ENCODE results near the gene ITGA5.

Gene ITGA5

DNA sequence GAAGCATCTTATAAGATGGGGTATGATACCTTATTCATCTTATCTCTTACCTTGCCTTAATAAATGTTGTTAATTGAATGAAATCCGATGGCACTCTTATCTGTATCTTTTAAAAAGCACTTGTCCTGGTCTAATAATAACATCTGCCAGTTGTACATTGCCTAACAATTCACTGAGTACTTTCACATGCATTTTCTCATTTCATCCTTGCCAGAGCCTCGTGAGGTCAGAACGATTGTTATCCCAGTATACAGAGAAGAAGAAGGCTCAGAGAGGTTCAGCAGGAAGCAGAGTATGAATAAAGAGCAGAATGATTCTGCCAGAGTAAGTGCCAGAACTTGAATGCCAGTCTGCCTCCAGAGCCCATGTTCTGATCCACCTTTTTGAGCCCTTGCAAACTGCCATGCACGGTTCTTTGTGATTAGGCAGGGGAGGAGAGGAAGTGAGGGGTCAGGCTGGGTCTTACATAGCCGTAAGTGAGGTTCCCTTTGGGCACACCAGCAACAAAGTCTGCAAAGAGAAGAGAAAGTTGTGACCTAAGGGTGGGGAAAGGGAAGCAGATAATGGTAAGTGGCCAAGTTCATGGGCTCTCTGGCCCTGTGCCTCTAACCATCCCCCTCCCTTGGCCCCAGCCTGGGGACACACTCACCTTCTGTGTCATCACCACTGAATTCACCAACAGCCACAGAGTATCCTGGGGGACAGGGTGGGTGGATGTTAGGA lies 11.7 kb downstream of the ITGA5 start:
- DNase-seq = no peak

DNA sequence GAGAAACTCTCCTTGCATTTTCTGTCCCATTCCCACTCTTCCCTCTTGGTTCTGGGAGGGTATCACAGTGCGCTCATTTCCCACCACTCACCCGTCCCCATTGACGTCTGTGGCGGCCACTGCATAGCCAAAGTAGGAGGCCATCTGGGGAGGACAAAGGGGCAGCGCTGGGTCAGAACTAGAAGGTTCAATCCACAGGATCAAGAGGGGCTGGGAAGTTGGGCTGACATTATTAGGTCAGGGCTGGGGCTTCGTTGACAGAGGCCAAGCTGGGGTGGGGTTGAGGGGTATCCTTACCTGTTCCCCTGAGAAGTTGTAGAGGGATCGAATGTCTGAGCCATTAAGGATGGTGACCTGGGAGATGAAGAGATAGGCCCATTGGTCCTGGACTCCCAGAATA lies 13.5 kb downstream of the ITGA5 start:
- DNase-seq = no peak

DNA sequence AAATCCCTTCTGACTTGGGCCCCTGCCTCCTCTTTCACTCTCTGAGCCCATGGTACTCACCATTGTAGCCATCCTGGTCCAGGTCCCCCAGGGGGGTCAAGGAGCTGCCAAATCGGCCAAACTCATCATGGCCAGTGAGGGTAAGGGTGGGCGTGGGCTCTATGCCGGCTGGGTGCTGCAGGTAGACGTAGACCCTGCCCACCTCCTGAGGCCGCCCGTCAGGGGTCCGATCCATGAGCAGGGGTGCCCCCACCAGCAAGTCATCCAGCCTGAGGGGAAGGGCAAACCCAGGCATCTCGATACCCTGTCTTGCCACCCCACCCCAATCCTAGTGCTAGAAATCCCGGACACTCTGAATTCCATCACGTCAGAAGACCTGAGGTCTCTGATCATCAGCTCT lies 14.0 kb downstream of the ITGA5 start:
- DNase-seq = no peak

DNA sequence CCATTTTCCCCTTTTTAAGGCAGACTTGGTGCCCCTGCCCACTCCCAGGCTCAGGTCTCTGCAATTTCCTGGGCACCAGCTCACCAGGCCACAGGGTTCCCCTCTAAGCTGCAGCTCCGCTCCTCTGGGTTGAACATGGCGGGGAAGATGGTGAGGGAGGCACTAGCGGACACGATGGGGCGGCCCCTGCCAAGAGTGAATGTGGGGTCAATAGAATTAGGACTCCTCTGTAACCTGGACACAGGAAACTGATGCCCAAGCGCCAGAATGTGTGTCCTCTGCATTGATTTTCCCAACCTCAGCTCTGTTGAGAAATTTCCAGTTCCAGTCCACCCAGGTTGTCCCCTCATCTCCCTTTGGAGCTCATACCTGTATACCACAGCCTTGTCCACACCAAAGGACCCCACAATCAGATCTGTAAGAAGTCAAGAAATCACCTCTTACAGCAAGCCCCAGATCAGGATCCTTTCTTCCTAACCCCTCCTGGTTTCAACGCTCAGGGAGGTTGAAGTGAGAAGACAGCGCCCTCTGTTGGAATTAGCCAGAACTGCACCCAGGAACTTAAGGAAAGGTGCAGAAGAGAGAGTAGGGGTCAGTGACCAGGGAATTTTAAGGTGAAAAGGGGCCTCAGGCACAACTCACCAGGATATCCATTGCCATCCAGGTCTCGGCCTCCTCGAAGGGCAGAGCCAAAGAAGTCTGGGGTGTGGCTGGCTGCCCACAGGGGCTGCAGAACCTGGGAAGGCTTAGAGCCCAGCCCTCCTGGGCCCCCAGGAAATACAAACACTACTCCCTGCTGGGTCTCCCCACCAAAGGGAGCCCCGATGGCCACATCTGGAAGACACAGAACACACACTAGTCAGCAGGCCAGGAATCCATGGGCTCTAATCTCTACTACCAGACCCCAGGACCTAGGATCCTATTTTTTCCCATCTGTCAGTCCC lies 14.7 kb downstream of the ITGA5 start:
- peak; percentile 47 for DNase-seq

DNA sequence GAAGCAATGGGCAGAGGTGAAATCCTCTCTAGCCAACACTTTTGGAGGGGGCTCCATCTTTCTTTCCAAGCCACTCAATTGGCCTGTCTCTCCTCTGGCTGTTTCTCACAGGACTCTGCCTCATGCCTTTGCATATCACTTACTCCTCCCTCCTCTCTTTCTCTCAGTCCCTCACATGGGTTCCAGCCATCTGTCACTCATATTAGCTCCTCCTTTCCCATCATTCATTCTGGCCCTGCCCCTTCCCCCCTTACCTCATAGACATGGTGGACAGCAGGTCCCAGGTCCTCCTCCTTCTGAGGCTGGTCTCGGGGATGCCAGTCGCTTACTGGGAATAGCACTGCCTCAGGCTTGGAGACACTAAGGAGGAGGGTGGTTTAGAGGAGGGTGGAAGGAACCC lies 17.9 kb downstream of the ITGA5 start:
- no peak for DNase-seq

DNA sequence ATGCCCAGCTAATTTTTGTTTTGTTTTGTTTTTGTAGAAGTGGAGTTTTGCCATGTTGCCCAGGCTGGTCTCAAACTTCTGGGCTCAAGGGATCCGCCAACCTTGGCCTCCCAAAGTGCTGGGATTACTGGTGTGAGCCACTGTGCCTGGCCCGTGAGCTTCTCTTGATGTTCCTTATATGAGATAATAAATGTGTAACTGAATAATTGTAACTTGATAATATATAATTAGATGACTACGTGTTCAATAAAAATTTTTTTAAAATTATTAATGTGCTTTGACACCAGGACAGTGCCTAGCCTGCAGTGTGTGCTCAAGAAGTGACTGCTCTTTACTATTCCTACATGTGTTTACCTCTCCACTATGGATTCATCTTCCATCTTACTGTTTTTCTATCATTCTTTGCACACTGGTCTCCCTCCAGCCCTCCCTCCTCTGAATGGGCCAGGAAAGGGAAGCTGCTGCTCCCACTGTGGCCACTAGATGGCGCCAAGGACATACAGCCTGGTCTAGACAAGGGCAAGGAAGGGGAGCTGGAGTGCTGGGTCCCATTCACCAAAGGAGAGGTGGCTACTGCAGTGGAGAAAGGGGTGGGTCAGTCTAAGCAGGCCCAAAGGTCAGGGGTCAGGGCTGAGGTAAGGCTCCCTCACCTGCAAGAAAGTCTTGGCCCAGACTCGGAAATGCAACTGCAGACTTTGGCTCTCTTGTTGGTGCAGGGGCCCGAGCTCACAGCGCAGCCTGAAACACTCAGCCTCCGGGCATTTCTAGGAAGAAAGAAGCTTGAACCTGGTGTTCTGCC lies 19.9 kb downstream of the ITGA5 start:
- peak; percentile 82 for DNase-seq

DNA sequence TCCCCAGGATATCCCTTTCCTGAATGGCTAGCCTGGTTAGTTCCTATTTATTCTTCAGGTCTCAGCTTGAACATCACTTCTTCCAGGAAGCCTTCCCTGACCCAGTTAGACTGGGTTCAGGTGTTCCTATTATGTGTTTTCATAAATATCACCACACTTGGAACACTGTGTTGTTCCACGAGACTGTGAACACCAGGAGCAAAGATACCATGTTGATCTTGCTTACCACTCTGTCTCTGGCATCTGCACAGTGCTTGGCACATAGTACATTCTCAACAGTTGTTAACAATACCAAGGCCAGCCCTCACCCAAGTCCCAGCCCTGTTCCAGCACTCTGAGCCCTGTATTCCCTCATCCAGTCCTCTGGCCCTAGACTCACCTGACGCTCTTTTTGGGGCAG lies 20.8 kb downstream of the ITGA5 start:
- no peak for DNase-seq

DNA sequence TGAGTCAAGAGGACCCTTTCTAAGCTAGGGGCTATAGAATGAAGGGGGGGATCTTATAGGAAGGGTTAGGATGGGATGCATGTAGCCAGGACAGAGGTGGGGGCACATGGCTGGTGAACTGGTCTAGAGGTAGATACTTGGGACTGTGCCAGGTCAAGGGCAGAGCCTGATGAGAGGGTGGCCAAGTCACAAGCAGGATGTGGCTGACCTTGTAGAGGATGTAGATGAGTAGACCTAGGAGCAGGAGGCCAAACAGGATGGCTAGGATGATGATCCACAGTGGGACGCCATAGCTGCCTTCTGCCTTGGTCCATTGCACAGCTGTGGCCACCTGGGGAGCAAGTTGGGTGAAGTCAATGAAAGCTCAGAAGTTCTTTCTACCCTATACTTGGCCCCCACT lies 21.9 kb downstream of the ITGA5 start:
- no peak for DNase-seq

DNA sequence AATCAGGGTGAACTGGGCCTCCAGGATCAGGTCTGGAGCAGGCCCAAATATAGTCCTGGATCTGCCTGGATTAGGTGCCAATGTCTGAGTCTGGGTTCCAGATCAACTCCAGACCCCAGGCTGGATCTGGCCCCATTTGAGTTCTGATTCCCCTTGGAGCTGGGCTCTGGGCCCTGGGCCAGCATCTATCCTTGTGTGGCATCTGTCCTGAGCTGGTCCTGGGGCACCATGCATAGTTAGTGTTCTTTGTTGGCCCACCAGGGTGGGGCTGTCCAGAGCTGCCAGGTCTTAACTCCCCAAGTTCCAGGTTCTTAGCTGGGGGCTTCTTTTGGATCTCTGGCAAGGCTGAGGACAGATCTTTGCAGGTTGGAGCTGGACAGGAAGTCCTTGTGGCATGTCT lies 23.5 kb downstream of the ITGA5 start:
- no peak for DNase-seq

DNA sequence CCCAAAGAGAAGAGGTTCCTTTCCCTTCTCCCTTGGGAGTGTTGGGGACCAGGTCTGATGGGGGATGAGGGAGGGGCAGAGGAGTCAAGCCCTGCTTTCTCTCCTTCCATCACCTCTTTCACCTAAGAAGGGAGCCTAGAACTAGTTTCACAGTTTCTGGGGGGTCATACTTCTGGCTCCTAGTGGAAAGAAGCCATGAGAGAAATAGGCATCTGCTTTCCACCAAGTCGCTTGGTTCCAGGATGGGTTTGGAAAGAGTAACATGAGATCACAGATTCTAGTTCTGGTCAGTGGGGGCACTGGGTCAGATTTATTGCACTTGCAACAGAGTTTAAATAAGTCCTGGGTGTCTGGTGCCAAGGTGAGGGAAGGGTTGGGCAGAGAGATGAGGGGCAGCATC lies 24.1 kb downstream of the ITGA5 start:
- DNase-seq = no peak

DNA sequence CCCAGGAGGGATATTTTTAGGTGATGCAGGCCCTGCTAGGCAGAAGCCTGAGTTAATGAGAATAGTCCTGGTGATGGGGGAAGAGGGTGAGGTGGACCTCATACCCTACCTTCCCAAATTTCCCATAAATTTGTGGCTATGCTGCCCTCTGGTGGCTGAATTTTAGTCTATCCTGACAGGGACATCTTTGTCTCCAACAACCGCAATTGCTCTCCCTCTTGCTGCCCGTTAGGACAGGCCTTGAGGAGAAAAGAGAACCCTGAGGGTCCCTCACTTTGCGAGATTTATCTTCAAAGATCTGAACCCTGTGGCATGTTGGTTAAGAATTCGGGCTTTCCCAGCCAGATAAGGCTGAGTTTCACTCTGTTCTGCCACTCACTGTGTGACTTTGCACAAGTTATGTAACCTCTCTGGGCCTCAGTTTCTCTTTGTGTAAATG lies 24.8 kb downstream of the ITGA5 start:
- DNase-seq = no peak

DNA sequence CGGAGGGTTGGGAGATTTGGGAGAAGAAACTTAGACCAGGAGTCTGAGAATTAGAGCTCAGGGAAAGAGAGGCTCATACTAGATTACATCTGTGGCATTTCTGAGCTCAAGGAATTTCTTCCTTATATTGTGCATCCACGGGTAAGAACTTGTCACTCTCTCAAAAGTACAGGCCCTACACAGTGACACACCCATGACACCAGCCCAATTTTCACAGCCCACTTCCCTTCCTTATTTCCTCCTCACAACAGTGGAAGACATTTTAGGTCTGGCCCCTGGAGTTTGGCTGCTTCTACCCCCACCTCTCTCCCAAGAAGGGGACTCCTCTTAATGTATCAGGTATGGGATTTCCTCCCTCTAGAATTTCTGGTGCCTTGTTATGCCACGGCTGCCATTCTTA lies 25.3 kb downstream of the ITGA5 start:
- no peak for DNase-seq

DNA sequence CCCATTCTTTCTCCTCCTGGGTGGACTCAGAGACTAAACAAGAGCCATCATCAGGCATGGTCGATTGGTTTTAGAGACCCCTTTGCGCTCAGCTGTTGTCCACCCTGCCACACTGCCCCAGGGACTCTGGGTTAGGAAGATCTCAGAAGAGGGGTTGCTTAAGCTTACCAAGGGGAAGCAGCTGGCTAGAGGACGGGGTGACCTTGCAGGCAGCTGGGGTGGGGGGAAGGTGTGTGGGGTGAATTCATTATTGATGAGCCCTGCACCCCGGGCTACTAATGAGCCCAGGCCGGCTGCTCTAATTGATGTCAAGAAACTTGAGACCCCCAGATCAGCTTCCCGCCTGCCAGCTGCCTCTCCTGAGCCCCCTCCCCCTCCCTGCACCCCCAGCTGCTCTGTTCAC lies 25.9 kb downstream of the ITGA5 start:
- DNase-seq = no peak

DNA sequence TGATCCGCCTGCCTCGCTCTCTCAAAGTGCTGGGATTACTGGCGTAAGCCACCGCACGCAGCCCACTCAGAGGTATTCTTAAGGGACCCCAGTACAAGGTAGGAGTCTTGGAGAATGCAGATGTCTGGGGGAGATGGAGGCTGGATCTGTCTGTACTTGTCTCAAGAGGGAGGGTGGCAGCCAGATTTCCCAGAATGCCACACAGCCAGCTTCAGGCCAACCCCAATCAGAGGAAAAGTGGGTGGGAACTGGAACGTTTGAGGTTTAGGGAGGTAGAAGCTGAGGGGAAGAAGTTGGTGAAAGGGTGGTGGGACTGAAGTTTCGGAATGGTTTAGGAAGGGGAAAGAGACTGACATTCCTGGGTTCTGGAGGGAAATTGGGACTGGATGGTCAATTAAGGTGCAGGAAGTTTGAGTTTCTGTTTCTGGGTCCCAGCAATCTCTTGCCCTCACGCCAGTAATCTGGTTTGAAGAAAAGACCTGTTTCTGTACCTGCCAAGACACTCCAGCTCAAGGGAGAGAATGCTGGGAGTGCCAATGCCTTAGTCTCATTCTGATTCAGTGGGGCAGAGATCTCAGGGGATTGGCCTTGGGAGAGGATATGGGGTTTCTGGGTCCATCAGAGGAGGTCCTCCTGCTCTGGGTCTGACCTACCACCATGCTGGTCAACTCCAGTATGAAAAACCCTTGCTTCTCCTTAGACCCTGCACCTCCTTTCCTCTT lies 26.4 kb downstream of the ITGA5 start:
- DNase-seq = no peak

DNA sequence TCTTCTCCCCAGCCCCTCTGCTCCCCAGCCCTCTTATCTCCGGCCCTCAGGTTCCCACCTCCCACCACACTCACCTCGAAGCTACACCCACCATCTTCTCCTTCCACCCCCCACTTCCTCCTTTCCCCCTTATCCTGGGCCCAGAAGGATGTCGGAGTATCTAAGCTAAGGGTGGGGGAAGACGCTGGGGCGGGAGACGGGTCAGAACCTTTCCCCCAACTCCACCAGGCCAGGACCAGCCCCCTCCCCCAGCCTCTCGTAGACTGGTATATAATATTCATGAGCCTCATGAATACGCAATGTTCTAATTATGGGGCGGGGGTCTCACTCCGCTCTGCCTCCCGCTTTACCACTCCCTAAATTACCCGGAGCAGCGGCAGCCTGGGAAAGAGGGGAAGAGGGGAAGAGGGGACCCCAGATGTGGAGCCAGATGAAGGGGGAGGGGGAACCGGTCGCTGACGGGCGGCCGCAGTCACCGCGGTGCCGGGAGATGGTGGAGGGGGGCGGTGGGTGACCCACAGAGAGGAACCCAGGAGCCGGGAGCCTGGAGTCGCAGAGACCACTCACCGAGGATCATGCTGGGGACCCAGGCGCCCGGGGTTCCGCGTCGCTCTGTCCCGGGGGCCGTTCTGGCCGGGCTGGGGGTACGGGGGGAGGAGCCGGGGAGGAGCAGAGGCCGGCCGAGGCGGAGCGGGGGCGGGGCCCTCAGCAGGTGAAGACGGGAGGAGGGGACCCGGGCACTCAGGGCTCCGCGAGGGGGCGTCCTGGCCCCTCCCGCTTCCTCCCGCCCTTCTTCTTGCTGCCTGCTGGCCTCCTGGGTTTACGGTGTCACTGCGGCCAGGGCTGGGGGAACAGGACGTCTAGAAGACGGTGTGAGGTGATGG lies 28.2 kb downstream of the ITGA5 start:
- DNase-seq = peak; percentile 55

DNA sequence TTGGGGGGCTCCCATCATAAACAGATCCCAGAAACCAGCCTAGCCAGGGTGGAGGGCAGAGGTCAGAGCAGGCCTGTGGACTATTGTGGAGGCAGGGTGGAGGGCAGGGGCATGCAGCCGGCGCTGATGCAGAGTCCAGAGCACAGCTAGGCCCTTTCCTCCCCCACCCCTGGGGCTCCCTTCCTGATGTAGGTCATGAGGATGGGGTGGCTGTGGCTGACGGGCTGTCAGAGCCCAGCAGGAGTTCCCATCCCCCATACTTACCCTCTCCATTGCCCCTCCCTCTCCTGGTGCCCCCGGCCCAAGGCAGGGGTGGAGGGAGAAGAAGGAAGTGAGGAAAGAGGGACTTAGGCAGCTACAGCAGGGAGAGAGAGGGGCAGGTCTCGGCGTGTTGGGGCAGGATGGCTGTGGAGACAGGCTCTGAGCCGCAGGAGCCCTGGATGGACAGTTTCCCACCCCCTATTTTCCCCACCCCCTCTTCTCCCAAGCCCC lies 28.8 kb downstream of the ITGA5 start:
- DNase-seq = no peak

DNA sequence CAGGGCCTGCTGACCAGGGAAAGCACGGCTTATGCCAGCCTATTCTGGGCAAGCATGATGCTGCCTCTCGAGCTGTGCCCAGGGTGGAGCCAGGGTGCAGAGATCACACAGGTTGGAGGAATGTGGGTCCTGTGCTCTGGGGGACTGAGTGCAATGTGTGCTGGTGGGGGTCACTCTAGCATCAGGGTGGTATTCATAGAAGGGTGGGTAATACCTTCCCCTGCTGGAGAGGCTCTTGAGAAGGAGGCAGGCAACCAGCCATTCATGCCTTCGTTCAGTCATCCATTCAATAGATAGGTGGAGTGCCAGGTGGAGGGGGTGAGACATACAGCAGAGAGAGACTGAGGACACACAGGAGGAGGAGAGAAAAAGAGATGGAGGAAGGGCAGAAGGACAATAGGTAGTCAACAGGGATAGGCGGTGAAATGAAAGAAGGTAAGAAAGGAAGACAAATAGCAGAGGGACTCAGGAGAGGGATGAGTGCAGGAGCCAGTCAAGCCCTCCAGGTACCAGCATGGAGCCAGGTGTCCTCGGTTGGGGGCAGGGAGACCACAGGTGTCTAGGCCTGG lies 29.4 kb downstream of the ITGA5 start:
- DNase-seq = no peak

DNA sequence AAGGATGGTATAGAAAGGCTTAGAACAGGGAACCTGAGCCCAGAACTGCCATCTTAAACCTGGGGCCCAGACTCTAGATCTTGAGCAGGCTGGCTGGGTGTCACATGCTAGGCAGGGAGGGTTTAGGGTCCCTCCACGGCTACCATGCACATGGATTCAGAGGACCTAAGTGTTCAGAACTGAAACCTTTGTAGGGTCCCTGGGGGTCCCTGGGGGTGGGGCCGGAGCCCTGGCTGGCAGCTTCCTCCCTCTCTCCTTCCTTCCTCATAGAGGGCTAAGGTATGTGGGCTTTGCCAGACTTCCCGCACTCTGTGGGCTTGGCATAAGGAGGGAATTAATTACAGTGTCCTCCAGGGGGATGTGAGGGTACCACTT lies 29.9 kb downstream of the ITGA5 start:
- no peak for DNase-seq

DNA sequence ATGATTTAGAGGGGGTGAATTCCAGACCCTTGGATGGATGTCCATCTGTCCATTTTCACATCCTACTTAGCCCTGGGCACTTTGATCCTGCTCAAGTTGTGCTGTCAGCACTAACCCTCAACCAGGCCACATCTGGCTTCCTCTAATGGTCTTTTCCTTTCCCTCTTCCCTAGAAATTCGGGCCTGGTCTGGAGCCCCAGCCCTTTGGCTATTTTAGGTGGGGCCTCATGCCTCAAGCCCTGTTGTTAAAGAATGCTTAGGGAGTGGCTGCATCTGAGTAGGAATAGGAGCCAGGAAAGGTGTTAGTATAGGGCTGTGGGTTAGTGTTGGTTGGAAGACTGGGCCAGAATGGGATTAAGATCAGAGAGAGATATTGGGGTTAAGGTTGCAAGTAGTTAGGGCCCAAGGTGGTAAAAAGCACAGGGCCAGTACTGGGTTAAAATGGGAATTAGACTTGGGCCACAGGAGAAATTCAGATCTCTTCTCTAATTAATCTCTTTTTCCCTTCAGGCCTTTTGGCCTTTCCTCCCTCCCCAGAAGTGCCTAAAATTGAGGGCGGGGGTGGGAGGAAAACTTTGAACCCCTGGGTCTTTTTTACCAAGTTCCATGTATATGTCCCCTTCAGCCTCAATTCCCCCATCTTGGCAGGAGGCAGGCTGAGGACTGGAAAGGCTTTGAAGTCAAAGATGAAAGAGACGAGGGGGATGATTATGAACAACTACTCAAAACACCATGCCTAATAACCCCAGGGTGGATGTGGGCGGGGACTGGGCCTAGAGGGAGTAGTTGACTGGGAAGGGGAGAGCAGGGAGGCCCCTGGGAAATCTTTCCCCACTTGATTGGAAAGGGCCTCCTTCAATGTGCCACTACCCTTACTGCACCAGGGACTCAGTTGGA lies 30.6 kb downstream of the ITGA5 start:
- DNase-seq = no peak

DNA sequence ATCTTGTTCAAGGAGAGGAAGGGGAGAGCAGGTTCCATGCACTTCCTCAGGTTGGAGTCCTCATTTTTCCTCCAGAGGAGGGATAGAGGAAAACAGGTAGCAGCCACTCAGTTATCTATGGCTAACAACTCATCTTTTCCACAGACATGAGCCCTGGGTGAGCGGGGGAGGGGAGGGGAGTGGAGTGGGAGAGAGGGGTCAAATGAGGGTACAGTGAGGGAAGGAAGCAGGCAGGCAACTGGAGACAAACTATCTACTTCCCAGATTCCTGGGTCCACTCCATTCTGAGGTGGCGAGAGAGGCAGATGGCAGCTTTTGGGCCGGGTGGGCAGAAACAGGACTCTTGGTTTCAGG lies 32.0 kb downstream of the ITGA5 start:
- no peak for DNase-seq
